Neural cell (in vitro differentiated cells): ENCODE measurements around the gene ARHGAP42.

ENCODE experiments used
- CTCF ChIP-seq: fragments of 450-650 bp; IDR thresholded peaks from 2 replicates; pipeline ENCODE4 v1.5.1; 2014; ENCODE audit warnings: antibody characterized with exemption, mild to moderate bottlenecking, moderate library complexity; ENCODE audit not compliant: poor library complexity, severe bottlenecking
- EP300 ChIP-seq: fragments of 450-650 bp; conservative IDR thresholded peaks from 2 replicates; pipeline ENCODE4 v1.6.1; 2014; ENCODE audit warnings: antibody characterized with exemption, mild to moderate bottlenecking, moderate library complexity; ENCODE audit not compliant: poor library complexity, severe bottlenecking
- POLR2AphosphoS5 ChIP-seq: IDR thresholded peaks from 2 replicates; pipeline ENCODE4 v1.6.1; 2012
- RAD21 ChIP-seq: fragments of 450-650 bp; conservative IDR thresholded peaks from 2 replicates; pipeline ENCODE4 v1.6.1; 2014; ENCODE audit warnings: antibody characterized with exemption, mild to moderate bottlenecking, moderate library complexity

GRCh38 chr11:100966366-100966765 lies 279.3 kb downstream of the ARHGAP42 start:
- TF ChIP-seq POLR2AphosphoS5, result no peak
- no peak for TF ChIP-seq RAD21
- TF ChIP-seq CTCF, result no peak
- no peak for TF ChIP-seq EP300
